GF-D8 (cell line): ENCODE data around the gene ATRN.
"Not testable (repeated sequence)": the region's sequence is repeated elsewhere in the genome, so short reads cannot be mapped to it uniquely, and the experiment has no call there.

ENCODE experiments used
- DNase-seq: peaks from one replicate; lab custom pipeline; 2025; lab: John Stamatoyannopoulos, UW

Gene ATRN

GRCh38 chr20:3470208-3470626, 601 bp upstream of the ATRN start:
- no peak for DNase-seq

- no peak for DNase-seq
Measured at GRCh38 chr20:3471397-3472021, 691 bp downstream of the ATRN start.

GRCh38 chr20:3472105-3472504, 1.3 kb downstream of the ATRN start:
- DNase-seq, result no peak

GRCh38 chr20:3473324-3473723, 2.5 kb downstream of the ATRN start:
- no peak for DNase-seq

- no peak for DNase-seq
Measured at GRCh38 chr20:3473944-3474343, 3.1 kb downstream of the ATRN start.

- not testable (repeated sequence) for DNase-seq
Measured at GRCh38 chr20:3477003-3477860, 6.4 kb downstream of the ATRN start.

GRCh38 chr20:3477861-3478544, 7.2 kb downstream of the ATRN start:
- DNase-seq, result no peak

GRCh38 chr20:3479025-3479424, 8.2 kb downstream of the ATRN start:
- no peak for DNase-seq

- DNase-seq, result no peak
Measured at GRCh38 chr20:3479759-3480615, 9.2 kb downstream of the ATRN start.

GRCh38 chr20:3483309-3483708, 12.5 kb downstream of the ATRN start:
- DNase-seq, result no peak

GRCh38 chr20:3483784-3484183, 13.0 kb downstream of the ATRN start:
- no peak for DNase-seq

- DNase-seq, result no peak
Measured at GRCh38 chr20:3485913-3486312, 15.1 kb downstream of the ATRN start.

- DNase-seq, result no peak
Measured at GRCh38 chr20:3486850-3487249, 16.0 kb downstream of the ATRN start.

GRCh38 chr20:3492669-3493068, 21.9 kb downstream of the ATRN start:
- no peak for DNase-seq

- DNase-seq, result no peak
Measured at GRCh38 chr20:3494218-3494617, 23.4 kb downstream of the ATRN start.

- no peak for DNase-seq
Measured at GRCh38 chr20:3502878-3503277, 32.1 kb downstream of the ATRN start.

GRCh38 chr20:3505148-3505547, 34.3 kb downstream of the ATRN start:
- DNase-seq, result no peak

GRCh38 chr20:3509064-3509463, 38.2 kb downstream of the ATRN start:
- DNase-seq, result no peak

- DNase-seq, result no peak
Measured at GRCh38 chr20:3510110-3510509, 39.3 kb downstream of the ATRN start.

- not testable (repeated sequence) for DNase-seq
Measured at GRCh38 chr20:3512239-3512638, 41.4 kb downstream of the ATRN start.

GRCh38 chr20:3514012-3514642, 43.3 kb downstream of the ATRN start:
- no peak for DNase-seq
